Hepatocyte (in vitro differentiated cells): ENCODE data around the gene RAB11FIP3. TPM values are rescaled to one million over a fixed set of nuclear protein-coding genes. Genes with fewer than 3 reads are reported as not detected.
A peak's percentile ranks its signal among the peaks of the same experiment; 100 is the strongest.

Experiments
- DNase-seq: peaks from one replicate; pipeline ENCODE4 v3.0.0-alpha.2; 2016; ENCODE audit warnings: low spot score
- H2AFZ ChIP-seq: fragments of 200-600 bp; sonication (generic); 2 replicates; pipeline ENCODE4 v1.6.0; 2016; ENCODE audit warnings: antibody characterized with exemption, mild to moderate bottlenecking
- H3K27ac ChIP-seq: fragments of 200-600 bp; sonication (generic); 2 replicates; pipeline ENCODE4 v1.5.1; 2016; ENCODE audit warnings: mild to moderate bottlenecking
- H3K27me3 ChIP-seq: fragments of 200-600 bp; sonication (generic); 2 replicates; pipeline ENCODE4 v1.6.1; 2016
- H3K36me3 ChIP-seq: fragments of 200-600 bp; sonication (generic); replicated peaks from 2 replicates; pipeline ENCODE4 v1.5.1; 2016; ENCODE audit warnings: low read depth; ENCODE audit not compliant: insufficient read depth
- H3K4me1 ChIP-seq: fragments of 200-600 bp; sonication (generic); 2 replicates; pipeline ENCODE4 v1.5.1; 2016; ENCODE audit warnings: mild to moderate bottlenecking, moderate library complexity; ENCODE audit not compliant: insufficient read depth
- H3K4me2 ChIP-seq: fragments of 200-600 bp; sonication (generic); 2 replicates; pipeline ENCODE4 v1.6.0; 2016
- H3K4me3 ChIP-seq: fragments of 200-600 bp; sonication (generic); 2 replicates; pipeline ENCODE4 v1.5.1; 2016; ENCODE audit warnings: mild to moderate bottlenecking
- H3K79me2 ChIP-seq: fragments of 200-600 bp; sonication (generic); 2 replicates; pipeline ENCODE4 v1.6.0; 2017; ENCODE audit warnings: mild to moderate bottlenecking
- H3K9me2 ChIP-seq: fragments of 200-600 bp; sonication (generic); replicated peaks from 2 replicates; pipeline ENCODE4 v1.6.0; 2017; ENCODE audit warnings: mild to moderate bottlenecking; ENCODE audit not compliant: insufficient read depth
- H3K9me3 ChIP-seq: fragments of 200-600 bp; sonication (generic); 2 replicates; pipeline ENCODE4 v1.5.1; 2016; ENCODE audit warnings: low read depth, mild to moderate bottlenecking
- H4K20me1 ChIP-seq: fragments of 200-600 bp; sonication (generic); 2 replicates; pipeline ENCODE4 v1.6.0; 2016; ENCODE audit warnings: mild to moderate bottlenecking; ENCODE audit not compliant: insufficient read depth, poor library complexity, severe bottlenecking
- EZH2 ChIP-seq: fragments of 200-600 bp; sonication (generic); IDR thresholded peaks from 2 replicates; pipeline ENCODE4 v1.6.1; 2016; ENCODE audit warnings: antibody characterized with exemption, mild to moderate bottlenecking, borderline replicate concordance
- EZH2phosphoT487 ChIP-seq: fragments of 200-600 bp; sonication (generic); IDR thresholded peaks from one replicate; pipeline ENCODE4 v1.6.1; 2018; ENCODE audit warnings: antibody characterized with exemption, mild to moderate bottlenecking, low read depth, moderate library complexity; ENCODE audit not compliant: unreplicated experiment, severe bottlenecking
- WGBS: methylation state at CpG from one replicate; pipeline ENCODE4 v1.1.6; 2016; ENCODE audit warnings: low lambda C conversion rate; ENCODE audit errors: missing lambda C conversion rate; 5-methylcytosine and 5-hydroxymethylcytosine counted together
- polyA plus RNA-seq: library from polyadenylated mRNA; unstranded; fragments of >200 nt; fragmentation: Nextera tagmentation; extraction: Ambion mirVana; gene quantifications from 2 replicates; pipeline ENCODE4 v1.2.1, GENCODE V29; 2016
- total RNA-seq: library from RNA; depleted of rRNA; stranded (reverse); fragments of >200 nt; gene quantifications from 2 replicates; pipeline ENCODE4 v1.2.3, GENCODE V29; 2014
- TF ChIP-seq, protein P1 (sequence below): fragments of 200-600 bp; sonication (generic); IDR thresholded peaks from 2 replicates; pipeline ENCODE4 v1.5.1; 2016; ENCODE audit warnings: antibody characterized with exemption, mild to moderate bottlenecking; ENCODE audit not compliant: poor library complexity

The RAB11FIP3 gene
- total and polyA plus RNA-seq, 2 experiments from 2014 or later, result 47.3 to 72.8 TPM

DNA sequence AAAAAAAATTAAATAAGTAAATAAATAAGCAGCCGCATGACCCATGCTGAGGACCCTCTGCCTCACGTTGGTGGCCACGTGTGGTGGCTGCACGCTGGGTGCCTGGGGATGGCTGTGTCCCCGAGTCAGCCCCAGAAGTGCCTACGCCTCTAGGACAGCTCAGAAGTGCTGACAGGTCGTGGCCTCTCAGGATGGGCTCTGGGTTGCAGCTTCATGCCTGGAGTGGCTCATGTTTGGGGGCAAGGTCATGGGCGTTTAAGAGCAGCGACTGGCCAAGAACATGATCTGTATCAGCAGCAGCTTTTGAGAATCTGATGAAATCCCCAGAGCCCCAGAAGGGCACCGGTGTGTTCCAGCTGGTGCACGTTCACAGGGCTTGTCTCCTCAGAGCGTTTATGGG lies 75.3 kb downstream of the RAB11FIP3 start:
- H3K27me3 ChIP-seq, result no peaks in the 10 kb centered on the region
- H3K4me3 ChIP-seq, result no peak overlapping the region
- H3K9me2 ChIP-seq, result no peaks in the 10 kb centered on the region
- WGBS, result 70% methylated on average over 12 of the region's 12 CpGs
- peaks cover 6% of the 10 kb centered on the region for H3K79me2 ChIP-seq
- peaks cover 11% of the 10 kb centered on the region for H3K4me1 ChIP-seq
- peak overlapping the region; percentile 96 for H3K27ac ChIP-seq
- no peaks in the 10 kb centered on the region for H3K9me3 ChIP-seq
- H4K20me1 ChIP-seq, result no peaks in the 10 kb centered on the region
- no peak for DNase-seq
- H3K4me2 ChIP-seq, result no peak overlapping the region
- no peaks in the 10 kb centered on the region for H3K36me3 ChIP-seq
- H2AFZ ChIP-seq, result no peak overlapping the region
- TF ChIP-seq, protein P1, sequence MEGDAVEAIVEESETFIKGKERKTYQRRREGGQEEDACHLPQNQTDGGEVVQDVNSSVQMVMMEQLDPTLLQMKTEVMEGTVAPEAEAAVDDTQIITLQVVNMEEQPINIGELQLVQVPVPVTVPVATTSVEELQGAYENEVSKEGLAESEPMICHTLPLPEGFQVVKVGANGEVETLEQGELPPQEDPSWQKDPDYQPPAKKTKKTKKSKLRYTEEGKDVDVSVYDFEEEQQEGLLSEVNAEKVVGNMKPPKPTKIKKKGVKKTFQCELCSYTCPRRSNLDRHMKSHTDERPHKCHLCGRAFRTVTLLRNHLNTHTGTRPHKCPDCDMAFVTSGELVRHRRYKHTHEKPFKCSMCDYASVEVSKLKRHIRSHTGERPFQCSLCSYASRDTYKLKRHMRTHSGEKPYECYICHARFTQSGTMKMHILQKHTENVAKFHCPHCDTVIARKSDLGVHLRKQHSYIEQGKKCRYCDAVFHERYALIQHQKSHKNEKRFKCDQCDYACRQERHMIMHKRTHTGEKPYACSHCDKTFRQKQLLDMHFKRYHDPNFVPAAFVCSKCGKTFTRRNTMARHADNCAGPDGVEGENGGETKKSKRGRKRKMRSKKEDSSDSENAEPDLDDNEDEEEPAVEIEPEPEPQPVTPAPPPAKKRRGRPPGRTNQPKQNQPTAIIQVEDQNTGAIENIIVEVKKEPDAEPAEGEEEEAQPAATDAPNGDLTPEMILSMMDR, result no peak
- TF ChIP-seq EZH2phosphoT487 (no peak), EZH2 (no peak)

- Histone ChIP-seq H3K27ac (peak overlapping the region; percentile 96), H3K9me3 (no peaks in the 10 kb centered on the region), H3K4me2 (peak overlapping the region; percentile 71), H3K4me3 (no peak overlapping the region), H3K79me2 (peaks cover 6% of the 10 kb centered on the region), H4K20me1 (no peaks in the 10 kb centered on the region), H3K9me2 (no peaks in the 10 kb centered on the region), H3K36me3 (no peaks in the 10 kb centered on the region), H3K4me1 (peaks cover 11% of the 10 kb centered on the region), H3K27me3 (no peaks in the 10 kb centered on the region), H2AFZ (no peak overlapping the region)
- 69% methylated on average over 22 of the region's 22 CpGs for WGBS
- peak; percentile 81 for DNase-seq
- no peak for TF ChIP-seq EZH2
- TF ChIP-seq, protein P1, result no peak
- no peak for TF ChIP-seq EZH2phosphoT487
These were observed 76.9 kb downstream of the RAB11FIP3 start for GRCh38 chr16:502179-502943.

DNA sequence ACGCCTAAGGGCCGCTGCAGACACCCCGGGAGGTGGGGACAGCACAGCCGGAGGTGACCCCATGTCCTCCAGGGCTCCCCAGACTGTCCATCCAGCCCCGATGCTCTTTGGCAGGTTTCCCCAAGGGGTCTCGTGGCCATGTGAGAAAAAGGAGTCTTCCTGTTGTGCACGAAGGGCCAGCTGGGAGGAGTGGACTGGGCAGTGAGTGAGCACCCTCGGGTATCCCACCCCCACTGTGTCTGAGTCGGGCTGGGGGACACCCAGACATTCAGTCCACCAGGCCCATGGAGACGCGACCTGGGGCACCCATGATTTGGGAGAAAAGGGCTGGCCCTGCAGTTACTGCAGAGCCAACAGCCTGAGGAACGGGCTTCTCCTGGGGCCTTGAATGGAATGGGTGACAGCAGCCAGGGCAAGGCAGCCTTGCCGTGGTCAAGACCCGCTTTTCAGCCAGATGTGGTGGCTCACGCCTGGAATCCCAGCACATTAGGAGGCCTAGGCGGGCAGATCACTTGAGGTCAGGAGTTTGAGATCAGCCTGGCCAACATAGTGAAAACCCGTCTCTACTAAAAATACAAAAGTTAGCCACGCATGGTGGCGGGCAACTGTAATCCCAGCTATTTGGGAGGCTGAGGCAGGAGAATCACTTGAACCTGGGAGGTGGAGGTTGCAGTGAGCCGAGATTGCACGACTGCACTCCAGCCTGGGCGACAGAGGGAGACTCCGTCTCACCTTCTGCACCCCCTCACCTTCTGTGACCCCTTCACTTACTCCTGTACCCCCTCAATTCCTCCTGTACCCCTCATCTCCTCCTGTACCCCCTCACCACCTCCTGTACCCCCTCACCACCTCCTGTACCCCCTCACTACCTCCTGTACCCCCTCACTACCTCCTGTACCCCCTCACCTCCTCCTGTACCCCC lies 78.0 kb downstream of the RAB11FIP3 start:
- WGBS, result 91% methylated on average over 23 of the region's 23 CpGs
- Histone ChIP-seq H4K20me1 (no peaks in the 10 kb centered on the region), H3K27ac (peak overlapping the region; percentile 96), H3K4me2 (peak overlapping the region; percentile 71), H3K9me2 (no peaks in the 10 kb centered on the region), H3K4me3 (no peak overlapping the region), H3K27me3 (no peaks in the 10 kb centered on the region), H3K36me3 (no peaks in the 10 kb centered on the region), H3K4me1 (peaks cover 11% of the 10 kb centered on the region), H2AFZ (no peak overlapping the region), H3K9me3 (no peaks in the 10 kb centered on the region), H3K79me2 (peaks cover 6% of the 10 kb centered on the region)
- TF ChIP-seq EZH2, result no peak
- no peak for DNase-seq
